ENCODE results near the gene SYNGR2.

The SYNGR2 gene, protein sequence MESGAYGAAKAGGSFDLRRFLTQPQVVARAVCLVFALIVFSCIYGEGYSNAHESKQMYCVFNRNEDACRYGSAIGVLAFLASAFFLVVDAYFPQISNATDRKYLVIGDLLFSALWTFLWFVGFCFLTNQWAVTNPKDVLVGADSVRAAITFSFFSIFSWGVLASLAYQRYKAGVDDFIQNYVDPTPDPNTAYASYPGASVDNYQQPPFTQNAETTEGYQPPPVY

DNA sequence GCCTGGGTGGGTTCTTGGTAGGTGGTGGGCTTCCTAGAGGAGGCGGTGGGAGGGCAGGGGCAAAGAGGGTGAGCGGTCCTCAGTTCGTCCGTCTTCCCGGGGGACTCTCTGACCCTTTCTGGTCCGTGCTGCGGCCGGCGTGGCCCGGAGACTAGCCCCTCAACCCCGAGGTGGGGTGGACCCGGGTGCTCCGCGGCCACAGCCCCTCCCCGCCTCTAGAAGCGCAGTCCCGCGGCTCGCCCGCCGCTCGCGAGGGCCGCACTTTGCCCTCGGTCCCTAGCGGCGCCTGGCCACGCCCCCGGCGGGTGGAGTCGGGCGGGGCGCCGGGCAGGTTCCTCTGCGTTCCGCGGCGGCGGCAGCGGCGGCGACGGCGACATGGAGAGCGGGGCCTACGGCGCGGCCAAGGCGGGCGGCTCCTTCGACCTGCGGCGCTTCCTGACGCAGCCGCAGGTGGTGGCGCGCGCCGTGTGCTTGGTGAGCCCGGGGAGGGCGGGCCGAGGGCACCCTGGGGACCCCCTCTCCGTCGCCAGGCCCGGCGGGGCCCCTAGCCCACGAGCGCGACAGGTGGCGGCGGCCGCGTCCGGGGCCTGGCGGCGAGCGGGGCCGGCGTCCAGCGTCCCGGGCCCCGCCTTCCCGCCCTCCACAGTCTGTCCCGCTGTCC, at the start of gene SYNGR2:
SYNGR2 (plus strand) TSS at position 340 of the 661 bp plus-strand sequence; CDS start at position 376, 36 bp downstream.
- peak; percentile 42 for DNase-seq

DNA sequence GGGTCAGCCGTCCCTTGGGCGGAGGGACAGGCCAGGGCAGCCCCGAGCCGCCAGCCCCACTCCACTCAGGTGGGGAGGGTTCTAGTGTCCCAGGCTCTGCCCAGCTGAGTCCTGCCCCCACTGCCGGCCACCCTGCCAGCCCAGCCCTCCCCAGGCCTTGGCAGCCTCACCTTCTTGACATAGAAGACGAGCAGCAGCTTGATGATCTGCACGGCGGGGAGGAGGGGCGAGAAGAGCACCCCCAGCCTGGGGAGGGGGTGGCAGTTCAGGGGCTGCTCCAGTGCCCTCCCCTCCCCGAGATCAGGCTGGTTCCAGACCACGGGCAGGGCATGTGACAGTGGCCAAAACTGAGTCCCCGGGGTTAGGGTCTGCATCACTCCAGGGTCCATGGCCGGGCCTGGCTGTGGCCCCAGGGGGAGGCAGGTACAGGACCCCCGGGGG, 49.6 kb upstream of the SYNGR2 start:
- no peak for DNase-seq

DNA sequence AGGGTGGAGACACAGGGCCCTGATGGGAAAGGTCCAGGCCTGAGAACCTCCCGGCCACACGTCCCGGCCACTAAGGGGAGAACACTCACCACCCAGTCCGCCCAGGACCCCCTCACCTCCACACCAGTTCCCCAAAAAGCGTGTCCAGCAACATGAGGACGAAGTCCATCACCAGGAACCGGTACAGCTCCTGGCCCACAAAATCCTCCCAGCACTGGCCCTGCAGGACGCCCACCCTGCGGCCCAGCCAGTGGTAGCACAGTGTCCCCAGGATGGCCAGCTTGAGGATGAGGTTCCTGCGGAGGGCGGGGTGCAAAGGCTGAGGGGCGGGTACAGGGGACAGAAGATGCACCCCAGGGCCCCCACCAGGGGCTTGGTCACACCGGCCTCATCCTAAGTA, 47.8 kb upstream of the SYNGR2 start:
- DNase-seq = no peak

DNA sequence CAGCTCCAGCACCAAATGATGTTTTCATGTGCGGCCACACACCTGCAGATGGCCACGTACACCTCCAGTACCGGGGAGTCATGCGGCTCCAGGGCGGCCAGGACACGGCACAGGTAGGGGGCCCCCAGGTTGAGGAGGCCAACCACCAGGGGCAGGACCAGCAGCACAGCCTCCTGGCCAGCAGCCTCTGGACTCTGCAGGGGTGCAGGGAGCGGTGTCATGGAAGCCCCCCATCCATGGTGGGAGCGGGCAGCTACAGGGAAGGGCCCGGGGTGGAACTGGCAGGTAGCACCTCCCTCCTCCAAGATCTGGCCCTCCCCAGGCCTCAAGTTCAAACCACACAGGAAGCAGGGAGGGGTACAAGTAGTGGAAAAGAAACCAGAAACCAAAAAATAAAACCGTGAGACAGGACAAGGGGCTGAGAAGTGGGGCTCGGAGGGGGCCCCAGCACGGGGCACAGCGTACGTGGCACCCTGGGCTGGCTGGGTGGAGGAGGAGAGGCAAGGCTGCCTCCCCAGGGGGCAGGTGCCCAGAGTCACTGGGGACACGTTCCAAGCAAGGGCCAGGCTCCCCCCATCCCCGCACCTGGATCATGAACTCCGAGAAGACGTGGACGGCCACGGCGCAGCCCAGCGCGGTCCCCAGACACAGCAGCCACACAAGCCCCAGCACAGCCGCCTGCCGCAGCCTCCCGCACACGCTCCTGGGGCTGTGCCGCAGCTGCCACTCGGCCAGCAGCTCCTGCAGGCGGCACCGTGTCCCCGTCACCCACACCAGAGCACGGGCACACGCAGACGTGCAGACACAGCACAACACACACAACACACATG, 47.2 kb upstream of the SYNGR2 start:
- no peak for DNase-seq

DNA sequence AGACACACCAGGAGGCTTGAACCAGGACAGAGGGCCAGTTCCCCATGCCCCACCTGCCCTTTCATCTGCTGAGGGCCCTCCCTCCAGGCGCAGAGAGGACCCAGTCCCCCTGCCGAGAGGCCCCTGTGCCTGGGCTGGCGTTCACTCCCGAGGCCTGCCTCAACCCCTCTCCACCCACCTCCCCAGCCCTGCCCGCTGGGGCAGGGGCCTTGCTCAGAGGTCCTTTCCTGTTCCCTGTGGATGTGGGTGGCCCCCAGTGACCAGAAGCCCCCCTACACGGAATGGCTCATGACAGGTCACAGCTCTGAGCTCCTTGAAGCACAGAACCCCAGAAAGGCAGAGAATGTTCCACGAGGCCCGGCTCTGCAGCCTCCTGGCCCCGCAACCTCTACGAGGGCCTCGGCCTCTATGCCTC, 46.6 kb upstream of the SYNGR2 start:
- DNase-seq = no peak

DNA sequence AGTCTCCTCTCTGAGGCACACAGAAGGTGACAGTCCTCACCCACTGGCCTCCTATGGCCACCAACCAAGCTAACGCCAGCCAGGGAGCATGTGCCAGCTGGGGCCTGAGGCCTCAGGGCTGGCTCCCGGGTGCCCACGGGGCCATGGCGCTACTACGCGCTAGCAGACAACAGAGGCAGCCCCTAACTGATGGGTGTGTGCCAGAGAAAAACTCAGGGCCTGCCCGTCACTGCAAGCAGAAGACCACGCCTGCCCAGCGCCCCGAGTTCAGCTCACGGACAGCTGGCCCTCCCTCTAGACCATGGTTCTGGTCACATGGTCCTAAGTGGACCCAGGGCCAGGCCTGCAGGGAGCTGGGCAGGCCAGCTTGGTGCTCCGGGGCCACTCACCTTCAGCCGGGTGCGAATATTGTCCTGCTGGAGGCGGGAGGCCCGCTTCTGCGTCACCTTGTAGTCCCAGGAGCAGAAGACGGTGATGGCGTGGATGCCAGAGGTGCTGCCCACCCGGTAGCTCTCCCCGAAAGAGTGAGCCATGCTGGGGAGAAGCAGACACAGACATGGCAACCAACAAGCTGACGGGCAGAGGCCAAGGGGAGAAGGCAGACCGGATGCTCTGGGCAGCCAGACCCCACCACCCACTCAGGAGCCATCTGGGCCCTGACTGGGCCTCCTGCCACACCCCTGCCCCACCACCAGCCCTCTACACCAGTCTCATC, 46.0 kb upstream of the SYNGR2 start:
- DNase-seq = no peak

DNA sequence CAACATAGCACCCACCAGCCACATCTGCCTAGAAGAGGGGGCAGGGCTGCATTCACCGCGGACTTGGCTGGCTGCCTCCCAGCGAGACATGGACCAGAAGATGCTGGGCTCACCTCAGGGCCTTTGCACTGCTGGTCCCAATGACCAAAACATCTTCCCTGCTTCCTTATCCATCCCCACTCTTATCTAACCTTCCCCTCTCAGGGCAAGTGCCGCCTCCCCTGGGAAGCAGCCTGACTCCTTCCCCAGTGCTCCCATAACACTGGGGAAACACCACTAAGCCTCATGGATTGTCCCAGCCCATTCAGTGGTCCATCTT, 45.5 kb upstream of the SYNGR2 start:
- no peak for DNase-seq

DNA sequence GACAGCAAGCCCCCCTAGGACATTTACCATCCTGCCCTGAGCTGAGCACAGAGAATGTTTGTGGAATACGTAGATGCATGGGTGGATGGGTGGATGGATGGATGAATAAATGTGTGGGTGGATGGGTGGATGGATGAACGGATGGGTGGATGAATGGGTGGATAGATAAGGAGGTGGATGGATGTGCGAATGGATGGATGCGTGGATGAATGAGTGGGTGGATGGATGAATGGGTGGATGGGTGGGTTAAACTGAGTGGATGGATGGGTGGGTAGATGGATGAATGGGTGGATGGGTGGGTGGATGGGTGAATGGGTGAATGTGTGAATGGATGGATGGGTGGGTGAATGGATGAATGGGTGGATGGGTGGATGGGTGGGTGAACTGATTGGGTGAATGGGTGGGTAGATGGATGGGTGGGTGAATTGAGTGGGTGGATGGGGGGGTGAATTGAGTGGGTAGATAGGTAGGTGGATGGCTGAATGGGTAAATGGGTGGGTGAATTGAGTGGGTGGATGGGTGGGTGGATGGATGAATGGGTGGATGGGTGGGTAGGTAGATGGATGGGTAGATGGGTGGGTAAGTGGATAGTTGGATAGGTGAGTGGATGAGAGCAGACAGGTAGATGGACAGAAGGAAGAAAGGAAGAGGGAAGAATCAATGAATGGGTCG, 45.0 kb upstream of the SYNGR2 start:
- no peak for DNase-seq

DNA sequence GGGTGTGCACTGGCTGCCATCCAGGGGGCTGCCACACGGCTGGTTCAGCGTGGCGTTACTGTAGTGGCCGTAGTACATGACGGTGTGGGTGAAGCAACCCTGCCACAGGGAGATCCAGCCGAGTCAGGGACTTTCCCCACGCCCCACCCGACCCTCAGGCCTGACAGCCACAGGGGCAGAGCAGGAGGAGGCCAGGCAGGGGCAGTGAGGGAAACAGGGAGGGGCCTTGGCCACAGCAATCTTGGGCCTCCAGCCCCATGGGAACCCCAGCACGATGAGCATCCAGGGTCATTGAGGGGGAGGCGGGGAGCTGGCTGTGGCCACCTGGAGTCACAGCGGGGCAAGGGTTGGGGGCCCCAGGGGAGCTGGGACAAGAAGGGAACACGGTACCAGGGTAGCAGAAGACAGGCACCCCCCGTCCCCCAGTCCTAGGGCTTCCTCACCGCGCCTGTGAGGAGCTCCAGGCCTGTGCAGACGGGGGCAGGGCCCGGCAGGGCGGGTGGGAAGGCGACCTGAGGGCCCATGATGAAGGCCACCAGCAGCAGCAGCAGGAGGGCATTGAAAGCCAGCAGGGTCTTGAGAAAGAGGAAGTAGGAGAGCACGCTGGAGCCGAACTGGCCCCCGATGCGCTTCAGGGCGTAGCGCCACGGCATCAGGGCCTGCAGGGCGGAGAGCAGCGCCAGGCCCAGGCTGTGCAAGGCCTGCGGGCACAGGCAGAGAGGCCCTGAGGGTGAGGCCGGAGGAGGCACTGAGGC, 44.1 kb upstream of the SYNGR2 start:
- no peak for DNase-seq

DNA sequence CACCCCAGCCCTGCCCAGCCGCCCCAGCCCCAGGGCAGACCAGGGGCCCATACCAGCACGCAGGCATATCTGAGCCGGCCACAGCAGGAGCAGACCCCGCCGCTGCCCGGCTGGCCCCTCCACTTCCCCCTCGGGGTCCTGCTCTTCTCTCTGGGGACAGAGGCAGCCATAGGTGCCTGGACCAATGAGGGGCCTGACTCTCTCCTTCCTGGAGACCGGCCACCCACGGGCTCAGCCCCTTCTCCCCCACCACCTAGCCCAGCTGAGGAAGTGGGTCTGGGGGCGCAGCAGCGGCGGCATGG, 43.6 kb upstream of the SYNGR2 start:
- DNase-seq = no peak

DNA sequence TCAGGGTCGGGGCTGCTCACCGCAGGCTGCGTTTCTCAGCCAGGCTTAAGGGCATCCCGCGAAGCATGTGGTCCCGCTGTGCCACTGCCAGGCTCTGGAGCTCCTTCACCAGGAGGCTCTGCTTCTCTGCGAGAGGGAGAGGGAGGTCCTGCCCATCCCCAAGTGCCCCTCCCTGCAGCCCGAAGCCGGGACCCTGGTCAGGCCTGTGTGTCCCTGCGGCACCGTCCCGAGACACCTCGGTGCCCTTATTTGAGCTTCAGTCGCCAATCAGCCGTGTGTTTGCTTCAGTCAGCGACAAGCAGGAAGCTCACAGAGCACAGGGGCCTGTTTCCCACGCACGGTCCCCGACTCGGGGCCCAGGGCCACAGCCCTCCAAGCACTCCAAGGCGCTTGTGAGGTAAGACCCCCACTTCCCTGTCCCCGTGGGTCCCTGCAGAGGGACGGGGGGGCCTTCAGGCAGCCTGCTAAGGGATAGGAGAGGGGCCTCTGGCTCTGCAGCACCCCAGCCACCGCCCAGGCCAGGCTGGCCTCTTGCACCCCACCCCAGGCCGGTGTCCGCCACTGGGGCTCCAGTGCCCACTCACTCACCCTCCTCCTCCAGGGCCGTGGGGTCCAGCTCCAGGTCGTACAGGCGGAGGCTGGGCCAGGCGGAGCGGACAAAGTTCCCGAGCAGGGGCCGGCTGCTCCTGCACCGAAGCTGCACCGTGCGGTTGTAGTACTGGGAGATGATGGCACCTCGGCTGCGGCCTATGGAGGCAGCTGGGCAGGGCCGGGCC, 43.1 kb upstream of the SYNGR2 start:
- DNase-seq = no peak

DNA sequence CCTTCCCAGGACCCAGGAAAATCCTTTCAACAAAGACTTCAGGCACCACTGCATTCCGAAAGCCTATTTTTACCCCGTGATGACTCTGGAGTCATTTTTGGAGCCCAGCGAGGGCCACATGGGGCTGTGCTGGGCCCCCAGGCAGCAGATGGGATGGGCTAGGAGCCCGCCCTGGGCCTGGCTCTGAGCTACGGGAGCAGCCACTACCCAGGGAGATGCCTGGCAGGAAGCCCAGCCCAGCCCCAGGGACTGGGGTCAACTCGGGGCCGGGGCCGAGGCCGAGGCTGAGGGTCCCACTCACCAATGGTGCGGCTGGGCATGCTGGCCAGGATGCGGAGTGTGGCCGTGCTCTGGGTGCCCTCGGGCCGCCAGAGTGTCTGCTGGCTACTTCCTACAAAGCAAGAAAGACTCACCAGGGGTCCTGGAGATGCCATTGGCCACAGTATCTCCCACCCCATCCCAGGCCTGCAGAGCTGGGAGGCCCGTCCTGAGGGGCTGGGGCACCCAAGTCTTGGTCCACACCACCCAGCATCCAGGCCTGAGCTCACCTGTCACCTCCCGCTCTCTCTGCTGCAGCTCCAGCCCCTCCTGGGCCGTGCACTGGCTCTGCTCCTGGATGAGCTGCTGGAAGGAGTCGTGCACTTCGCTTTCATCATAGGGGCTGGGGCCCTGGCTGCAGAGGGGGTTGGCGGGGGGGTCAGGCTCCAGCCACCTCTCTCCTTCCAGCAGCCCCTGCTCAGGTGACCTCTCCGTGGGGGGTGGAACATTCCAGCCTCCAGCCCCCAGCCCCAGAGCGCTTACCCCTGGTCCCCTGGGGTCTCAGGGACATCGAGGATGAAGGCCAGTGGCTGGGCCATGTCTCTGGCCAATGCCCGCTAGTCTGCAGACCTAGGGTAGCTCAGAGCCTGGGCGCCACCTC, 42.1 kb upstream of the SYNGR2 start:
- no peak for DNase-seq

DNA sequence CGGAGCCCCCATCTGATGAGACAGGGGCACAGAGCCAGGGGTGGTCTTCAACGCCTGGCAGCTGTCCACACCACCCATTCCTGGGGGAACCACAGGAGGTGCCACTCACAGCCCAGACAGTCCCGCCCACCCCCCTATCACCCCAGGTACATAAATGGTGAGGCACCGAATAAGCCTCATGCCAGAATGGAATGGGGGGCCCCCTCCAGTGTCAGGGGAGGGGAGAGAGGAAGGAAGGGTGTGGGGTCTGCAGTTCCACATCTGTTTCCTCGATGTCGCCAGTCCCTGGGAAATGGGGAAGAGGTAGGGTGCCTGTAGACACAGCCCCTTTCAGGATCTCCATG, 41.5 kb upstream of the SYNGR2 start:
- DNase-seq = no peak

DNA sequence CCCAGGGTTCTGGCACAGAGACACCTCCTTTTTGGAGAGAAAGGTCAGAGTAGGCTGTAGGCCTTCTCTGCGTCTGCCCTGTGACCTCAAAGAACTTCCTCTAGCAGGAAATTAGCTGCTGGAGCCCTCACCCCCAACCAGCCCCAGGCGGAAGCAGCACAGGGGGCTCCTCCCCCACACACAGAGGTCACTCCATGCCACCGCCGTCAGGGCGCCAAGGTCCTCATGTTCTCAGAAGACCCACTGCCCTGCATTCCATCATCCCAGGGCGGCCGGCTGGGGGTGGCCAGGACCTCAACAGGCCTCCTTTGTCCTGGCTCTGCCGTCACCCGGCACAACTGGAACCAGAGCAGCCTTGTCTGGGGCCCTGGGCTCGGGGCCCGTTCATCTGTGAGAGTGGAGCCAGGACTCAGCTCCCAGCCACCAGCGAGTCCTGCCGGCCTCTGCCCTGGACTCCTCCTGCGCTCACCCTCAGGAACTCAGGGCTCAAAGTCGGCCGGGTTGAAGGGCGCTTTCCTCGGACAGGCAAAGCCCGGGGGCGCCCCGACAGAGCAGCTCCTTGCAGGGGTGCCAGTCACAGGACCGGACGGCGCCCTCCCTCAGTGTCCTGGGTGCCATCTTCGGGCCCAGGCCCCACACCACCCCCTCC, 41.0 kb upstream of the SYNGR2 start:
- no peak for DNase-seq

DNA sequence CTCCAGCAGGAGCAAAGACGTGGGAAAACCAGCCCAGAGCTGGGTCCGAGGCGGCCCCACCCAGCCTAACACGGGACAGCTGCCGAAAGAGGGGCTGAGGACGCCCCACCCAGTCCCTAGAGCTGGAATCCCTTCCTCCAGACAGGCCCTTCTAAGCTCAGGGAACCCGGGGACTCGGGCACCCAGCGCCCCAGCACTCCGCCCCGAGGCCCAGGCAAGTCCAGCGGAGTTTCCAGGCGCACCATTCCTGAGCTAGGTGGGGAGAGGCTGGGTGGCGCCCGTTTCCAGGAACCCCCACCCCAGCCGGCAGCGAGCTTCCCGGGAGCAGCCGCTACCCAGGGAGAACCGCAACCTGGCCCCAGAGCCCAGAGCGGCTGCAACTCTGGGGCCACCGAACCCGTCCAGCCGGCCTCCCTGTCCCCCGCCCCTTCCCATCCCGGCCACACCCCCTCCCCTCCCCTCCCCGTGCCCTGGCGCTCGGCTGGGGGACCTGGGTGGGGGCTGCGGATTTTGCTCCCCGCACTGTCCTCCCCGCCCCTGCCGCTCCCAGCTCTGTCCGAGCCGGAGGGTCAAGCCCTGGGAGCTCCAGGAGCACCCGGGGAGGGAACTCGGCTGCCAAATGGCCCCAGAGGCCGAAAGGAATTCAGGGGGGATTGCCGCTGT, 40.4 kb upstream of the SYNGR2 start:
- no peak for DNase-seq

DNA sequence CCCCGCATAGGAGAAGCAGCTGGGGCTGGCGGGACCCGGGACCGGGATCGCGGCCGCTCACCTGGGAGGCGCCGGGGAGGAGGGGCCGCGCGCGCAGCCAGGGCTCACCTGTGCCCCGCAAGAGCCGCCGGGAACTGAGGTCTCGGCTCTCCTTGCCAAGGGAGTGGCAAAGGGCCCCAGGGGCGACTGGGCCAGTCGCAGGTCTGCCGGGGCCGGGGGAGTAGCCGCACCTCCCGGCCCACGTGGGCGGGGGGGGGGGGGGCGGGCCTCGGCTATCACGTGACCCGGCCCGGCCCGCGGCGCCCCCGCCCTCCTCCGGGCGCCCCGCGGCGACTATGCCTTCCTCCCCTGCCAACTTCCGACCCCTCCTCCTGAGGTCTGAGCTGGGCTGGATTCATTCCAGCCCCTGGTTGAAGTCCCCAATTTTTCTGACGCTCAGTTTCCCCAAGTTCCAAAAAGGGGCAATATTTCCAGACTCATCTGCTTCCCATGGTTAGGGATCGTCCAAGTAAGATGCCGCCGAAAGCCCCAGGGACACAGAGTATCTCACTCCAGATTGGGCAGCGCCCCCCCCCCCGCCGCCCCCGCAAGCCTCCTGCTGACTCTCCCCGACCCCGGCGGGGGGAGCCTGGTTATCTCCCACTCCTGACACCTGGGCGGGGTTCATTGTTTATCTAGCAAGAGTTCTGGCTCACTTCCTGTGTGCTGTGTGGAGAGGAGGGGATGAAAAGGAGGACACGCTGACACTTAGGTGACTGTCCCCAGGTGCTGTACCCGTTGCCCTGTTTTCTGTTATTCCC, 39.6 kb upstream of the SYNGR2 start, which contains the start of gene TMC6:
TMC6 (minus strand) TSS at position 205 of the 800 bp plus-strand sequence. CDS start 1,923 bp downstream, outside the sequence.
- DNase-seq = no peak

DNA sequence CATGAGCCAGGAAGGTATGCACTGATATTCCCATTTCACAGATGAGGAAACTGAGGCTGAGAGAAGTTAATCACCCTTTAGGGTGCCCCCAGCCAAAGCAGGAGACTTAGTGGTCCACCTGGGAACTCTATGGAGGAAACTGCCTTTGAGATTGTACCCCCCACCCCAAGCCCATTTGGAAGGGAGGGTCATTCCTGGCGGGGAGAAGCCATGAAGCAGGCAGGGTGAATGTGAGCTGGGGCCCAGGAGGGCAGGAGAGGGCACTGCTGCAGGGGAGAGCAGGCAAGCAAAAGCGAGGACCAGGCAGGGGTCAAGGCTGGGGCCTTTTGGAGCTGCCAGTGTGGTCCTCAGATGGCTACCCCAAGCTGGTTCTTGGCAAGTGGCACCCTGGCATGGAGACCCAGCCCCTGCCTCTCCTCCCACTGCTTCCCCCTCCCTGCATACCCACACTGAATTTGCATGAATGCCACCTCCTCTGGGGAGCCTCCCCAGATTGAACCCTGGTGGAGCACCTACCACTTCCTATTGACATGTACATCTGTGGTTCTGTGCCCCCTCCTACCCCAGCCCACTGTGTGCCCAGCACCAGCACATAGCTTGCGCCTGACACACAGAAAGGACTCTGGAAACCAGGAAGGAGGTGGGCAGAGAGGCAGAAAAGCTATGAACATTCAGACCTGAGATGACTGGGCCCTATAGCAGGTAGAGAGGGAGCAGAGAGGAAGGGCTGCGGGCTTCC, 38.9 kb upstream of the SYNGR2 start:
- no peak for DNase-seq

DNA sequence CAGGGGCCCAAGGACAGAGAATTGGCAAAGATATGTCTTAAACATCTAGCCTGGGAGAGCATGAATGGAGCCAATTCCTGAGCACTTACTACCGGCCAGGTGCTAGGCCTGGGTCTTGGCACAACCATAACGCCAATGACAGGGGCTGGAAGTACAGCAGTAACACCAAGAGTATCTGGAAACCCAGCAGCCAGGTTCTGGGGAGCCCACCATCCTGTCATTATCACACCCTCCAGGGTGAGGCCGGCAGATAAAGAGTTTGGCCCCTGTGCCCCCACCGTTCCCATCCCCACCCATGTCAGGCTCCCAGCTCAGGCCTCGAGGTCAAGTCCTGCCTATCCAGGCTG, 38.3 kb upstream of the SYNGR2 start:
- no peak for DNase-seq
